IMR-90 (cell line): ENCODE measurements around the gene TRIM42. TPM values are rescaled to one million over a fixed set of nuclear protein-coding genes. Genes with fewer than 3 reads are reported as not detected.

Experiments used
- ATAC-seq: fragments of 200-7000 bp; cut with Tn5 transposase; 2 replicates; pipeline ENCODE4 v1.9.1; 2020; ENCODE audit warnings: low read depth, mild to moderate bottlenecking, moderate library complexity
- Bru-seq: library from RNA; stranded (reverse); fragments of 400-500 nt; gene quantifications from one replicate; lab custom pipeline; 2021; lab: Mats Ljungman, UMichigan
- BruChase-seq, 2 experiments: library from RNA; stranded (reverse); fragments of 400-500 nt; gene quantifications; one replicate each; lab custom pipeline; 2021; lab: Mats Ljungman, UMichigan
- BruUV-seq: library from RNA; stranded (reverse); fragments of 400-500 nt; replicated peaks from 2 replicates; lab custom pipeline; 2021; lab: Mats Ljungman, UMichigan
- CTCF ChIA-PET: fragments of 300-600 bp; formaldehyde crosslinking; extraction: SDS; loops from one replicate; lab custom pipeline; 2021; ENCODE audit warnings: antibody characterized with exemption; lab: Yijun Ruan, JAX
- POLR2A ChIA-PET: fragments of 300-600 bp; sonication (Branson Sonifier 250); formaldehyde crosslinking; loops from one replicate; lab custom pipeline; 2022; ENCODE audit warnings: antibody characterized with exemption; ENCODE audit not compliant: unreplicated experiment; lab: Charles Lee
- DNase-seq: peaks from one replicate; pipeline ENCODE4 v3.0.0; 2013
- H2AFZ ChIP-seq: replicated peaks from 2 replicates; pipeline ENCODE3; 2013; ENCODE audit warnings: low read length, mild to moderate bottlenecking; ENCODE audit not compliant: poor library complexity
- H2AK5ac ChIP-seq: 2 replicates; pipeline ENCODE4 v1.6.1; 2013; ENCODE audit warnings: low read depth, low read length, inconsistent platforms
- H2AK9ac ChIP-seq: replicated peaks from 2 replicates; pipeline ENCODE3; 2013; ENCODE audit warnings: mild to moderate bottlenecking, low read depth, low read length, moderate library complexity; ENCODE audit not compliant: poor library complexity
- H2BK120ac ChIP-seq: 2 replicates; pipeline ENCODE4 v1.6.1; 2013; ENCODE audit warnings: low read depth, low read length, inconsistent platforms
- H2BK15ac ChIP-seq: 3 replicates; pipeline ENCODE4 v1.6.1; 2013; ENCODE audit warnings: low read depth, low read length, inconsistent platforms
- H2BK20ac ChIP-seq: 2 replicates; pipeline ENCODE4 v1.6.1; 2013; ENCODE audit warnings: low read depth, mild to moderate bottlenecking, inconsistent platforms, low read length, moderate library complexity
- H2BK5ac ChIP-seq: 2 replicates; pipeline ENCODE4 v1.6.1; 2013; ENCODE audit warnings: mild to moderate bottlenecking, low read depth, low read length, inconsistent platforms; ENCODE audit not compliant: poor library complexity, severe bottlenecking
- H3K14ac ChIP-seq: replicated peaks from 2 replicates; pipeline ENCODE4 v1.6.1; 2013; ENCODE audit warnings: low read depth, low read length, inconsistent platforms
- H3K18ac ChIP-seq: 2 replicates; pipeline ENCODE4 v1.6.1; 2013; ENCODE audit warnings: low read depth, low read length, control low read depth
- H3K23ac ChIP-seq: 2 replicates; pipeline ENCODE4 v1.6.1; 2013; ENCODE audit warnings: low read depth, low read length, inconsistent platforms
- H3K27ac ChIP-seq: 2 replicates; pipeline ENCODE4 v1.5.1; 2013; ENCODE audit warnings: mild to moderate bottlenecking, control low read depth, low read length; ENCODE audit not compliant: insufficient read depth
- H3K27me3 ChIP-seq: 2 replicates; pipeline ENCODE4 v1.6.1; 2013; ENCODE audit warnings: low read length; ENCODE audit not compliant: control insufficient read depth, insufficient read depth
- H3K36me3 ChIP-seq: 2 replicates; pipeline ENCODE4 v1.6.1; 2013; ENCODE audit warnings: low read length, mixed read lengths; ENCODE audit not compliant: control insufficient read depth, insufficient read depth
- H3K4ac ChIP-seq: 2 replicates; pipeline ENCODE4 v1.6.1; 2013; ENCODE audit warnings: low read depth, low read length, inconsistent platforms
- H3K4me1 ChIP-seq: 2 replicates; pipeline ENCODE4 v1.6.1; 2013; ENCODE audit warnings: low read length, mixed read lengths; ENCODE audit not compliant: control insufficient read depth, insufficient read depth
- H3K4me2 ChIP-seq: 2 replicates; pipeline ENCODE4 v1.6.1; 2013; ENCODE audit warnings: low read depth, mild to moderate bottlenecking, control low read depth, low read length, moderate library complexity
- H3K4me3 ChIP-seq: 2 replicates; pipeline ENCODE4 v1.5.1; 2013; ENCODE audit warnings: low read depth, mild to moderate bottlenecking, control low read depth, low read length, moderate library complexity; ENCODE audit not compliant: insufficient read depth
- H3K56ac ChIP-seq: 2 replicates; pipeline ENCODE4 v1.6.1; 2013; ENCODE audit warnings: low read length, inconsistent platforms; ENCODE audit not compliant: insufficient read depth; ENCODE audit errors: extremely low read depth
- H3K79me1 ChIP-seq, 2 experiments: 2 replicates each; pipeline ENCODE4 v1.6.1; 2013; ENCODE audit warnings: low read length in 2 of 2, inconsistent platforms in 1 of 2, low read depth in 1 of 2
- H3K9ac ChIP-seq: 2 replicates; pipeline ENCODE4 v1.6.1; 2013; ENCODE audit warnings: low read depth, low read length, control low read depth
- H3K9me1 ChIP-seq: 2 replicates; pipeline ENCODE4 v1.6.1; 2013; ENCODE audit warnings: low read length, inconsistent platforms; ENCODE audit not compliant: insufficient read depth
- H3K9me3 ChIP-seq: 2 replicates; pipeline ENCODE4 v1.6.1; 2013; ENCODE audit warnings: low read length; ENCODE audit not compliant: control insufficient read depth, insufficient read depth
- H4K20me1 ChIP-seq: 2 replicates; pipeline ENCODE4 v1.6.1; 2013; ENCODE audit warnings: low read length, inconsistent platforms; ENCODE audit not compliant: insufficient read depth
- H4K5ac ChIP-seq: 2 replicates; pipeline ENCODE4 v1.6.1; 2013; ENCODE audit warnings: mild to moderate bottlenecking, low read depth, low read length, control low read depth
- H4K8ac ChIP-seq, 2 experiments: 2 replicates each; pipeline ENCODE4 v1.6.1; 2013; ENCODE audit warnings: low read depth in 2 of 2, low read length in 2 of 2, control low read depth in 1 of 2, inconsistent platforms in 1 of 2
- H4K91ac ChIP-seq: 2 replicates; pipeline ENCODE4 v1.6.1; 2013; ENCODE audit warnings: low read depth, low read length, inconsistent platforms; ENCODE audit not compliant: insufficient read depth
- CEBPB ChIP-seq: IDR thresholded peaks from 2 replicates; pipeline ENCODE4 v1.6.1; 2012; ENCODE audit warnings: low read depth, low read length, improper control_type of control experiment
- FOS ChIP-seq: fragments of 150-350 bp; IDR thresholded peaks from 2 replicates; pipeline ENCODE4 v1.6.1; 2016; ENCODE audit warnings: low read depth, low read length
- MAFK ChIP-seq: IDR thresholded peaks from 2 replicates; pipeline ENCODE4 v1.6.1; 2012; ENCODE audit warnings: low read depth, low read length, improper control_type of control experiment
- MXI1 ChIP-seq: IDR thresholded peaks from 2 replicates; pipeline ENCODE4 v1.6.1; 2012; ENCODE audit warnings: low read depth, mild to moderate bottlenecking, low read length, moderate library complexity, borderline replicate concordance
- RCOR1 ChIP-seq: IDR thresholded peaks from 2 replicates; pipeline ENCODE4 v1.6.1; 2012; ENCODE audit warnings: mild to moderate bottlenecking, low read length, improper control_type of control experiment; ENCODE audit not compliant: insufficient replicate concordance
- WGBS, 2 experiments: methylation state at CpG; one replicate each; pipeline versions ENCODE4 v1.1.5 to v1.1.7; 2013; ENCODE audit warnings: missing lambda C conversion rate in 2 of 2; ENCODE audit not compliant: insufficient read length in 1 of 2; ENCODE audit errors: extremely low coverage in 2 of 2; 5-methylcytosine and 5-hydroxymethylcytosine counted together
- dilution Hi-C: fragments of 300-500 bp; cut with HindIII; formaldehyde crosslinking; loops from one replicate; pipeline ENCODE4 v1.14.3; 2018; ENCODE audit warnings: low sequenced_read_pairs; ENCODE audit not compliant: unreplicated experiment
- in situ Hi-C: fragments of 300-500 bp; cut with MboI; formaldehyde crosslinking; loops from 3 replicates; pipeline ENCODE4 v1.14.3; 2019; ENCODE audit warnings: low sequenced_read_pairs, inconsistent platforms, mixed read lengths
- intact Hi-C: fragments of 100-400 bp; cut with micrococcal nuclease; formaldehyde crosslinking; loops from 2 replicates; pipeline ENCODE4 v1.10.0; 2022
- long read RNA-seq: library from polyadenylated mRNA; unstranded; transcript quantifications from one replicate; pipeline ENCODE4 v2.0.0, GENCODE V29; 2021; ENCODE audit not compliant: unreplicated experiment
- polyA plus RNA-seq, 3 experiments: library from polyadenylated mRNA; depleted of rRNA; stranded (reverse); fragments of >200 nt; gene quantifications; 2 replicates each; pipeline ENCODE4 v1.2.3, GENCODE V29; 2012; ENCODE audit warnings: low replicate concordance in 1 of 3
- total RNA-seq: library from RNA; depleted of rRNA; stranded (reverse); fragments of >200 nt; gene quantifications from 2 replicates; pipeline ENCODE4 v1.2.3, GENCODE V29; 2012; rRNA removed

Gene TRIM42
- total RNA-seq (not detected in 2 replicates), polyA plus RNA-seq (2012; rRNA removed) (not detected in 2 replicates), Bru-seq, nascent RNA (not detected), BruChase-seq, experiment 1, labeled RNA remaining after a 6-hour chase (not detected), BruChase-seq, experiment 2, labeled RNA remaining after a 2-hour chase (not detected)
- polyA plus RNA-seq (2012; cell fraction: cytosol; rRNA removed) = not detected in 2 replicates
- polyA plus RNA-seq (2012; cell fraction: nucleus; rRNA removed; ENCODE audit: low replicate concordance) = not detected in 2 replicates
- long read RNA-seq = 0 reads

DNA sequence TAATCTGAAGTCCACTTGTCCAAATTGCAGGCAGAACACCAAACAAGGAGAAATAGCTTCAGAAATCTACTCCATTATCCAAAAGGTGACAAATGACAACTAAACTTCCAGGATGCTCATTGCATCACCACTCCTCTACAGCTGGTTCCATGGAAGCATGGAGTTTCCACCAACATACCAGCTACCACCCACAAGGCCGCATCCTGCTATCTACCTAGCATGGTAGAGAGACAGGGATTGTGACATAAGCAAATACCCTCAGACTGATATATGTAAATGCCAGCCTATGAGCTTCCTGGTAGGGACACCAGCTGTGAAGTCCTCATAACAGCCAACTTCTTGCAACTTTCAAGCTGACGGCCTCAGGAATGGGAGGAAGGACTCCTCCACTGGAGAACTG lies at the start of gene TRIM42:
Gene TRIM42, plus strand, starts transcription at position 301 of the 400 bp plus-strand sequence. CDS start 166 bp downstream, outside the sequence.
- H3K18ac ChIP-seq = no peak within 1 kb of the TSS
- H3K79me1 ChIP-seq = no peaks in the 10 kb centered on the region
- H3K4me3 ChIP-seq = no peak within 1 kb of the TSS
- H4K5ac ChIP-seq = no peak within 1 kb of the TSS
- no peak within 1 kb of the TSS for H3K9ac ChIP-seq
- H3K4me2 ChIP-seq = no peak within 1 kb of the TSS
- dilution Hi-C loops (no loop called here), intact Hi-C loops (no loop called here), in situ Hi-C loops (no loop called here)
- H3K23ac ChIP-seq = no peak within 1 kb of the TSS
- H3K14ac ChIP-seq = no peak within 1 kb of the TSS
- no peak for TF ChIP-seq MAFK
- no peak for TF ChIP-seq CEBPB
- no peak for TF ChIP-seq RCOR1
- no peak for TF ChIP-seq MXI1
- no peak for TF ChIP-seq FOS
- no peak within 1 kb of the TSS for H2BK120ac ChIP-seq
- H3K9me1 ChIP-seq = no peaks in the 10 kb centered on the region
- peaks cover 7% of the 10 kb centered on the region; the same call in 1 of the 2 replicates for H3K9me3 ChIP-seq
- BruUV-seq = no TSS peak
- no peak within 1 kb of the TSS for H3K4ac ChIP-seq
- H4K8ac ChIP-seq = no peak within 1 kb of the TSS
- no CpG with 5 or more reads among the region's 2 CpGs for WGBS, 2 experiments
- no peaks in the 10 kb centered on the region for H3K4me1 ChIP-seq
- H3K56ac ChIP-seq = no peak within 1 kb of the TSS
- H3K27ac ChIP-seq = no peak within 1 kb of the TSS
- H2BK15ac ChIP-seq = no peak within 1 kb of the TSS
- ChIA-PET POLR2A (no interaction called here), CTCF (no interaction called here)
- no peak for ATAC-seq
- H2AK5ac ChIP-seq = no peak within 1 kb of the TSS
- H4K20me1 ChIP-seq = no peaks in the 10 kb centered on the region
- H2BK20ac ChIP-seq = no peak within 1 kb of the TSS
- no peak within 1 kb of the TSS for H2AFZ ChIP-seq
- DNase-seq = no peak
- H3K27me3 ChIP-seq = no peaks in the 10 kb centered on the region
- no peak within 1 kb of the TSS for H2BK5ac ChIP-seq
- H3K36me3 ChIP-seq = no peaks in the 10 kb centered on the region
- no peak within 1 kb of the TSS for H2AK9ac ChIP-seq
- H4K91ac ChIP-seq = no peak within 1 kb of the TSS
